ENCODE measurements around the gene DLX4.

Gene DLX4

DNA sequence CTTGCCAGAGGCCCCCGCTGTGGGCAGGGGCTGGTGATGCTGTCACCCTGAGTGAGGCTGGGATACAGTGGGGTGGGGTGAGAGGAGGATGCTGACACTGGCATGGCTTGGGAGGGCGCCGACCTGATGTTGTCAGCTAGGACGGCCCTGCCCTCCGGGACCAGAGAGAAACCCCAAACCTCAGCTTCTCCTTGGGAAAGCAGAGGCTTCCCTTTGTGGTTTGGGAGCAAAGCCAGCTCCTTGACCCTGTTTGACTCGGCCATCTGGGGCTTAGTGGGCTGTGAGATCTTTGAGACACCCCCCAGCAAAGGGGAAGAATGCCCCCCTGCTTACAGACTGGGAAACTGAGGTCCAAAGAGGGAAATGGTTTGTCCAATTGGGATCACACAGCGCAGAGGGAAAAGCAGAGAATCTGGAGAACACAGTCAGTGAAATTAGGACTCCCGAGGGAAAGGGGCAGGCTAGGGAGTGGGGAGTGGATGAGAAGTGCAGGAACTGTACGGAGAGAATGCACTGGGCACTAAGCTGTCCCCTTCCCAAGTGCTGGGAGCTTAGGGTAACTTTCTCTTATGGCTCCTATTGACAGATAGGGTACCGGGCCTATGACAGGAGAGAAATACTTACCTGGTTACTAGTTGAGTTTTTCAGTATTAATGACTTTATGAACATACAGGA lies 40.7 kb upstream of the DLX4 start:
- H3K27ac ChIP-seq: no peak overlapping the region
- TF ChIP-seq, protein P1, sequence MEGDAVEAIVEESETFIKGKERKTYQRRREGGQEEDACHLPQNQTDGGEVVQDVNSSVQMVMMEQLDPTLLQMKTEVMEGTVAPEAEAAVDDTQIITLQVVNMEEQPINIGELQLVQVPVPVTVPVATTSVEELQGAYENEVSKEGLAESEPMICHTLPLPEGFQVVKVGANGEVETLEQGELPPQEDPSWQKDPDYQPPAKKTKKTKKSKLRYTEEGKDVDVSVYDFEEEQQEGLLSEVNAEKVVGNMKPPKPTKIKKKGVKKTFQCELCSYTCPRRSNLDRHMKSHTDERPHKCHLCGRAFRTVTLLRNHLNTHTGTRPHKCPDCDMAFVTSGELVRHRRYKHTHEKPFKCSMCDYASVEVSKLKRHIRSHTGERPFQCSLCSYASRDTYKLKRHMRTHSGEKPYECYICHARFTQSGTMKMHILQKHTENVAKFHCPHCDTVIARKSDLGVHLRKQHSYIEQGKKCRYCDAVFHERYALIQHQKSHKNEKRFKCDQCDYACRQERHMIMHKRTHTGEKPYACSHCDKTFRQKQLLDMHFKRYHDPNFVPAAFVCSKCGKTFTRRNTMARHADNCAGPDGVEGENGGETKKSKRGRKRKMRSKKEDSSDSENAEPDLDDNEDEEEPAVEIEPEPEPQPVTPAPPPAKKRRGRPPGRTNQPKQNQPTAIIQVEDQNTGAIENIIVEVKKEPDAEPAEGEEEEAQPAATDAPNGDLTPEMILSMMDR (conservative IDR thresholded peaks at IDR 0.05): no peak

DNA sequence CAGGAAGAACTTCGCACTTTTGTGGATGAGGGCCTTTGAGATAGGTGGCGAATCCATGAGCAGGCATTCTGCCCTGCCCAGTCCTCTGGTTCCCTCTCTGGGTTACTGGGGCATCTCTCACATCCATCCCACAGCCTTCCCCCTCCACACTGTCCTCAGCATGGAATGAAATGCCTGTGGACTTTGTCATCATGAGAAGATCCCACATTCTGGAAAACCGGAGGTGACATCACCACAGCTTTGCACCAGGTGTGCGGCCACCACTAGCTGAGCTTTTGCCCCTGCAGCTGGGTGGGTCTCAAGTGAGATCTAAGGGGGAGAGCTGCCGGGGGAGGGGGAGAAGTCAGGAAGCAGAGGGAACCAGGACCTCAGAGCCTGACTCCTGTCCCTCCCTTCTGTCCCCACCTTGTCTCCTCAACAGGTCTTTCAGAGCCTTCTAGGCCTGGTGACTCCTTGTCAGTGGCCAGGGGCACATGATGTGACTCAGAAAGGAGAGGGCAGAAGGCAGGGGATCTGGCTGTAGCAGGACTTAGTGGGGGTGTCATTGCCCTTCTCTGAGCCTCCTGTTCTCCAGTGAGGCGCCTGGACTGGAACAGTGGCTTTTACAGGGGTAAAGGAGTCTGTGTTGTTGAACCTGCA lies 40.0 kb upstream of the DLX4 start:
- H3K27ac ChIP-seq: no peak overlapping the region
- TF ChIP-seq, protein P1 (conservative IDR thresholded peaks at IDR 0.05): no peak

- H3K27ac ChIP-seq: no peak overlapping the region
- TF ChIP-seq, protein P1 (conservative IDR thresholded peaks at IDR 0.05): no peak
These were observed 38.1 kb upstream of the DLX4 start for GRCh38 chr17:49930880-49931279.

DNA sequence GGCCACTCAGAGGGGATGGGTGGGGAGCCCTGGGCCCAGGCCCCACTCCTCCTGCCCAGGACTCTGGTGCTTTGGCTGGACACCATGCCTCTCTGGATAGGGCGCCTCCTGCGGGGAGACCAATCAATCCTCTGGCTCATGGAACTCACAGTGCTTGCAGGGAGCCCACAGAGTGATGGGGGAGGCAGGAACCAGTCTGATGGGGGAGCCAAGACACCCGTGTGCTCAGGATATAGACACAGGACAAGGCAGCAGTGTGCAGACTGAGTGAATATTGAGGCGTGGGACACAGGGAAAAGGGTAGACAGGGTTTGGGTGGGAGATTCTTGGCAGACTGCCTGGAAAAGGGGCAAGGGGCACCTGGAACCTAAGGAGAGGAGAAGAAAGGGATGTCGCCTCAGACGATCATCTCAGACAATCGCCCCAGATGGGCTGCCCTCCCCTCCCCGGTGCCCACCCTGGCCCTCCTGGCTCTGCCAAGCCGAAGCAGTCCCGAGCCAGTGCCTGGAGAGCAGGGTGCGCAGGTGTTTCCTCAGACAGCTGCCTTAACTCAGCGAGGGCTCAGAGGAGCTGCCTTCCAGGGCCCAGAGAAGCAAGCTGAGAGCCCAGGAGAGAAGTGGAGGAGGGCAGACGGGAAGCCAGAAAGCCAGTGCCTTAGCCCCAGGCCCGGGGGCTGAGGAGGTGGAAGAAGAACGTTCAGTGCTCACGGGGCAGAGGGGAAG lies 37.4 kb upstream of the DLX4 start:
- H3K27ac ChIP-seq: no peak overlapping the region

DNA sequence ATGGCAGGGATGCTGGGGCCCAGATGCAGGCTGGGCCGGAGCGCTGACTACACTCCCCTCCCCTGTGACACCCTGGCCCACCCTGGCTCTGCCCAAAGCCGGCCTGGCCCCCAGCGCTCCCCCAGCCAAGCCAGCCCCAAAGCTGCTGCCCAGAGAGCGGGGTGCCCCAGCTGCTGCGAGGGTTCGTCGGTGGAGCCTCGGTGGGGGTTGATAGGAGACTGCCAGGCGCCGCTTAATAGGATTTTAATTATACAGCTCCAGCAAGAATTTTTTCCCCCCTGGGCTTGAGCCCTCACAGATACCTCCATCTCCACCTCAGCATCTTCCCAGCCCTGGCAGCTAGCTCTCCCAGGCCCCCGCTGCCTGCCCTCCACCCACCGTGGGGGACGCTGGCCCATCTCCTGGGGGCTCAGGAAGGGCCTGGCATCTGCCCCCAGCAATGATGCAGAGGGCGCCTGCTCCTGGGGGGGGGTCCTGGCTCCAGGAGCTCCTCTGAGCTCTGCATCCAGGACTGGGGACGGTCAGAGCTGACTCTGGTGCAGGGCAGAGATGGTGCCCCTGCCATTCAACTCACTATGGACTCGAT lies 36.8 kb upstream of the DLX4 start:
- TF ChIP-seq, protein P1 (conservative IDR thresholded peaks at IDR 0.05): no peak

More for the DNA sequence above, 37.4 kb upstream of the DLX4 start:
- TF ChIP-seq, protein P1 (conservative IDR thresholded peaks at IDR 0.05): no peak

GRCh38 chr17:49932901-49933300 lies 36.1 kb upstream of the DLX4 start:
- TF ChIP-seq, protein P1 (conservative IDR thresholded peaks at IDR 0.05): no peak
- H3K27ac ChIP-seq: no peak overlapping the region

More for the DNA sequence above, 36.8 kb upstream of the DLX4 start:
- H3K27ac ChIP-seq: no peak overlapping the region
